Vagina (tissue), 2 donors: ENCODE data around the gene PREPL.

Source experiments
- CTCF ChIP-seq, 3 experiments: fragments of 450-650 bp in 2 of 3; fragments of 200-600 bp in 1 of 3; sonication (generic) in 1 of 3; IDR thresholded peaks; one replicate each; pipeline ENCODE4 v1.5.1; 2017 to 2019; ENCODE audit warnings: antibody characterized with exemption in 3 of 3, mild to moderate bottlenecking in 2 of 3, moderate library complexity in 2 of 3
- POLR2AphosphoS5 ChIP-seq, 2 donors: sonication (generic); formaldehyde crosslinking; IDR thresholded peaks; one replicate each; pipeline ENCODE4 v1.9.0; 2017; ENCODE audit warnings: antibody characterized with exemption in 2 of 2, mild to moderate bottlenecking in 2 of 2, low read depth in 1 of 2; ENCODE audit not compliant: insufficient read depth in 1 of 2

- no peak for TF ChIP-seq POLR2AphosphoS5 (IDR thresholded peaks at IDR 0.05; ENCODE audit: insufficient read depth in 1 of 2, low read depth in 1 of 2)
- TF ChIP-seq CTCF (IDR thresholded peaks at IDR 0.05) = no peak
Observed at GRCh38 chr2:44354761-44355160, 6.5 kb downstream of the PREPL start.
